Ramos (cell line): ENCODE measurements around the gene TMEM203.

ENCODE experiments used
- in situ Hi-C: fragments of 300-500 bp; cut with MboI; formaldehyde crosslinking; loops from one replicate; pipeline ENCODE4 v1.14.3; 2022; ENCODE audit warnings: low sequenced_read_pairs; ENCODE audit not compliant: unreplicated experiment

The TMEM203 gene

DNA sequence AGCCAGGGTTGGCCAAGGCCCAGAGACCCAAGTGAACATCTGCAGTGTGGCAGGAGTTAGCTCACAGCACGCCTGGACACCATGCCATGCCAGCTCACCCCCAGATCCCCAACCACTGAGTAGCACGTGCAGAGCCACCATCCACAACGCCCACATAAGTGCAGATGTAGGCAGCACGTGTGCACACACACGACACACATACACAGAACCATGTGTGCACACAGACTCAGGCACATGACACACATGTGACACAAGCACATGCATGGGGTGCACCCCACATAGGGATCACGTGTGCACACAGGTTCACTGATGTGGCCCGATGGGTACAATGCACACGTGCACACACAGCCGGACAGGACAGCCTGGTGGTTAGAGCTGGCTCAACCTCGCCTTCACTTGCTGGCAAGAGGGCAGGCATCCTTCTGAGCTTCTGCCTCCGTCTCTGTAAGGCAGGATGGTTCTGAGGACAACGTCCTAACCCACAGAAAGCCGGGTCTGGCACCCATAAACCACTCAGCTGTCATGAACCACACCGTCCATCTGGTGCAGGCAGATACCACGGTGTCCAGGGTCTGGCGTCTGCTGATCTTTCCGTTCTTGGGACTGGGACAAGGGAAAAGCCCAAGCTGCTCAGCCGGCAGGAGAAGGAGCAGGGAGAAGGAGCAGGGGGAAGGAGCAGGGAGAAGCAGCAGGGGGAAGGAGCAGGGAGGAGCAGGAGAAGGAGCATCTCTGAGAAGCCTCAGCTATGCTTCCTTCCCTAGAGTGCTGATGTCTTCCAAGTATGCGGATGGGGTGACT lies 47.6 kb downstream of the TMEM203 start:
- in situ Hi-C loops, result no loop called here

- in situ Hi-C loops, result no loop called here
Measured at GRCh38 chr9:137156567-137157375, 48.7 kb downstream of the TMEM203 start.
